GM18498 (cell line): ENCODE data around the gene SORCS2.

ENCODE experiments used
- ATAC-seq: cut with Tn5 transposase; IDR thresholded peaks from one replicate; pipeline ENCODE4 v1.9.1; 2021; ENCODE audit warnings: mild to moderate bottlenecking, moderate library complexity; ENCODE audit not compliant: unreplicated experiment

SORCS2 gene

GRCh38 chr4:7744142-7744804, 551.9 kb downstream of the SORCS2 start:
- ATAC-seq = no peak

GRCh38 chr4:7745301-7745885, 553.1 kb downstream of the SORCS2 start:
- ATAC-seq = no peak

GRCh38 chr4:7746351-7747061, 554.2 kb downstream of the SORCS2 start:
- ATAC-seq = no peak

- ATAC-seq = no peak
Observed at GRCh38 chr4:7747062-7747385, 554.7 kb downstream of the SORCS2 start.

- ATAC-seq = no peak
Observed at GRCh38 chr4:7747566-7747965, 555.2 kb downstream of the SORCS2 start.

- ATAC-seq = no peak
Observed at GRCh38 chr4:7750523-7750922, 558.2 kb downstream of the SORCS2 start.

GRCh38 chr4:7750972-7751371, 558.6 kb downstream of the SORCS2 start:
- no peak for ATAC-seq

- no peak for ATAC-seq
Observed at GRCh38 chr4:7752649-7753048, 560.3 kb downstream of the SORCS2 start.

GRCh38 chr4:7753271-7753670, 560.9 kb downstream of the SORCS2 start:
- no peak for ATAC-seq

- no peak for ATAC-seq
Observed at GRCh38 chr4:7753931-7754465, 561.7 kb downstream of the SORCS2 start.

- no peak for ATAC-seq
Observed at GRCh38 chr4:7754565-7755262, 562.4 kb downstream of the SORCS2 start.

- no peak for ATAC-seq
Observed at GRCh38 chr4:7755561-7755960, 563.2 kb downstream of the SORCS2 start.

- ATAC-seq = no peak
Observed at GRCh38 chr4:7756071-7756470, 563.7 kb downstream of the SORCS2 start.

GRCh38 chr4:7756561-7757355, 564.4 kb downstream of the SORCS2 start:
- ATAC-seq = no peak

- ATAC-seq = no peak
Observed at GRCh38 chr4:7757501-7758471, 565.4 kb downstream of the SORCS2 start.

GRCh38 chr4:7758476-7758875, 566.1 kb downstream of the SORCS2 start:
- no peak for ATAC-seq

- ATAC-seq = no peak
Observed at GRCh38 chr4:7759216-7759615, 566.9 kb downstream of the SORCS2 start.

GRCh38 chr4:7759635-7760034, 567.3 kb downstream of the SORCS2 start:
- no peak for ATAC-seq

- ATAC-seq = no peak
Observed at GRCh38 chr4:7760228-7760627, 567.9 kb downstream of the SORCS2 start.

GRCh38 chr4:7760706-7761105, 568.4 kb downstream of the SORCS2 start:
- ATAC-seq = no peak
